ENCODE measurements around the gene MAP7.

Gene MAP7

GRCh38 chr6:136370988-136371728 is 179.1 kb downstream of the MAP7 start:
- DNase-seq, result no peak

GRCh38 chr6:136365776-136366354 is 184.4 kb downstream of the MAP7 start:
- DNase-seq, result peak; percentile 22

GRCh38 chr6:136362421-136363356 is 187.5 kb downstream of the MAP7 start:
- no peak for DNase-seq

- DNase-seq, result no peak
Measured at GRCh38 chr6:136361787-136362186, 188.4 kb downstream of the MAP7 start.

- no peak for DNase-seq
Measured at GRCh38 chr6:136360783-136361182, 189.4 kb downstream of the MAP7 start.

- no peak for DNase-seq
Measured at GRCh38 chr6:136359851-136360250, 190.4 kb downstream of the MAP7 start.

GRCh38 chr6:136351518-136352110 is 198.6 kb downstream of the MAP7 start:
- no peak for DNase-seq

- DNase-seq, result no peak
Measured at GRCh38 chr6:136350914-136351313, 199.3 kb downstream of the MAP7 start.

GRCh38 chr6:136347847-136348246 is 202.4 kb downstream of the MAP7 start:
- no peak for DNase-seq

- DNase-seq, result no peak
Measured at GRCh38 chr6:136345145-136345544, 205.1 kb downstream of the MAP7 start.

GRCh38 chr6:136344420-136344819 is 205.8 kb downstream of the MAP7 start:
- no peak for DNase-seq

GRCh38 chr6:136343700-136344099 is 206.5 kb downstream of the MAP7 start:
- no peak for DNase-seq

GRCh38 chr6:136343275-136343674 is 206.9 kb downstream of the MAP7 start:
- no peak for DNase-seq

GRCh38 chr6:136341967-136342366 is 208.3 kb downstream of the MAP7 start:
- no peak for DNase-seq

- no peak for DNase-seq
Measured at GRCh38 chr6:136341367-136341766, 208.9 kb downstream of the MAP7 start.

- no peak for DNase-seq
Measured at GRCh38 chr6:136338486-136338885, 211.7 kb downstream of the MAP7 start.

- no peak for DNase-seq
Measured at GRCh38 chr6:136337606-136338005, 212.6 kb downstream of the MAP7 start.

- DNase-seq, result no peak
Measured at GRCh38 chr6:136337121-136337520, 213.1 kb downstream of the MAP7 start.

GRCh38 chr6:136335736-136336363 is 214.4 kb downstream of the MAP7 start:
- no peak for DNase-seq

GRCh38 chr6:136334853-136335252 is 215.4 kb downstream of the MAP7 start:
- no peak for DNase-seq

- DNase-seq, result no peak
Measured at GRCh38 chr6:136334465-136334846, 215.8 kb downstream of the MAP7 start.

- no peak for DNase-seq
Measured at GRCh38 chr6:136333824-136334464, 216.3 kb downstream of the MAP7 start.

Data from CD4-positive, alpha-beta T cell treated with Interleukin-4 for 4 hours (primary cell).